HTERT RPE-1 (cell line): Measurements from ENCODE around the gene MAP3K1.

Experiments used
- in situ Hi-C: fragments of 300-500 bp; cut with MboI; formaldehyde crosslinking; loops from 4 replicates; pipeline ENCODE4 v1.14.3; 2020; ENCODE audit warnings: low sequenced_read_pairs

The MAP3K1 gene

GRCh38 chr5:56900395-56900794 lies 85.0 kb downstream of the MAP3K1 start:
- in situ Hi-C loops, result no loop called here

- in situ Hi-C loops, result no loop called here
These were observed 85.7 kb downstream of the MAP3K1 start for GRCh38 chr5:56900858-56901578.

GRCh38 chr5:56908942-56909293 lies 93.6 kb downstream of the MAP3K1 start:
- in situ Hi-C loops, result no loop called here

- in situ Hi-C loops, result no loop called here
These were observed 94.2 kb downstream of the MAP3K1 start, which contains the start of gene SETD9 for GRCh38 chr5:56909294-56910209. Gene SETD9, plus strand, starts transcription at chr5:56909596. Its CDS starts 50 bp downstream, at chr5:56909646.

GRCh38 chr5:56910210-56910965 lies 95.0 kb downstream of the MAP3K1 start:
- in situ Hi-C loops, result no loop called here

GRCh38 chr5:56913766-56914165 lies 98.4 kb downstream of the MAP3K1 start:
- in situ Hi-C loops, result no loop called here

GRCh38 chr5:56914678-56915077 lies 99.3 kb downstream of the MAP3K1 start:
- in situ Hi-C loops, result no loop called here

- in situ Hi-C loops, result no loop called here
These were observed 102.2 kb downstream of the MAP3K1 start for GRCh38 chr5:56917534-56917933.

GRCh38 chr5:56918054-56918453 lies 102.7 kb downstream of the MAP3K1 start:
- in situ Hi-C loops, result no loop called here

- in situ Hi-C loops, result no loop called here
These were observed 104.8 kb downstream of the MAP3K1 start for GRCh38 chr5:56919942-56920662.

- in situ Hi-C loops, result no loop called here
These were observed 107.6 kb downstream of the MAP3K1 start for GRCh38 chr5:56922922-56923321.

GRCh38 chr5:56934325-56934724 lies 119.0 kb downstream of the MAP3K1 start:
- in situ Hi-C loops, result no loop called here

GRCh38 chr5:56938858-56939257 lies 123.5 kb downstream of the MAP3K1 start:
- in situ Hi-C loops, result no loop called here

- in situ Hi-C loops, result no loop called here
These were observed 126.6 kb downstream of the MAP3K1 start for GRCh38 chr5:56941981-56942380.
